SH-SY5Y (cell line): Measurements from ENCODE around the gene TF.
A peak's percentile ranks its signal among the peaks of the same experiment; 100 is the strongest.

Experiments
- GATA2 ChIP-seq: IDR thresholded peaks from 2 replicates; pipeline ENCODE4 v1.6.1; 2011; ENCODE audit warnings: mild to moderate bottlenecking, low read depth, low read length
- GATA3 ChIP-seq: IDR thresholded peaks from 2 replicates; pipeline ENCODE4 v1.6.1; 2011; ENCODE audit warnings: low read depth, mild to moderate bottlenecking, low read length, moderate library complexity

Gene TF

GRCh38 chr3:133745981-133746711, at the start of gene TF:
TF (plus strand) TSS chr3:133746393; CDS start chr3:133746441, 48 bp downstream.
- TF ChIP-seq GATA3: no peak
- TF ChIP-seq GATA2: no peak

- no peak for TF ChIP-seq GATA3
- TF ChIP-seq GATA2: no peak
These were observed 48.2 kb upstream of the TF start for GRCh38 chr3:133697960-133698359.

- TF ChIP-seq GATA3 (no peak), GATA2 (no peak)
These were observed 46.7 kb upstream of the TF start for GRCh38 chr3:133699467-133699866.

- TF ChIP-seq GATA2 (no peak), GATA3 (no peak)
These were observed 46.3 kb upstream of the TF start for GRCh38 chr3:133699903-133700302.

GRCh38 chr3:133700351-133700750, 45.8 kb upstream of the TF start:
- TF ChIP-seq GATA3 (no peak), GATA2 (no peak)

- TF ChIP-seq GATA3 (no peak), GATA2 (no peak)
These were observed 44.5 kb upstream of the TF start for GRCh38 chr3:133701435-133702358.

- no peak for TF ChIP-seq GATA2
- TF ChIP-seq GATA3: no peak
These were observed 42.3 kb upstream of the TF start for GRCh38 chr3:133703915-133704314.

GRCh38 chr3:133706033-133706432, 40.2 kb upstream of the TF start:
- TF ChIP-seq GATA3: no peak

- TF ChIP-seq GATA3 (no peak), GATA2 (no peak)
These were observed 36.9 kb upstream of the TF start for GRCh38 chr3:133709139-133709750.

- TF ChIP-seq GATA3 (no peak), GATA2 (peak; percentile 53; the same call in 1 of the 2 replicates)
These were observed 35.2 kb upstream of the TF start for GRCh38 chr3:133711013-133711412.

- TF ChIP-seq GATA3 (no peak), GATA2 (no peak)
These were observed 34.2 kb upstream of the TF start for GRCh38 chr3:133712017-133712416.

GRCh38 chr3:133713347-133713746, 32.8 kb upstream of the TF start:
- no peak for TF ChIP-seq GATA2

- TF ChIP-seq GATA3: no peak
- TF ChIP-seq GATA2: no peak
These were observed 28.8 kb upstream of the TF start for GRCh38 chr3:133717424-133717823.

- TF ChIP-seq GATA3 (no peak), GATA2 (no peak)
These were observed 23.3 kb upstream of the TF start for GRCh38 chr3:133722935-133723334.
